ENCODE data around the gene ATP2C1.

GRCh38 chr3:130851277-130851676 lies 42.6 kb upstream of the ATP2C1 start:
- no peak for TF ChIP-seq POLR2A (IDR thresholded peaks at IDR 0.05; ENCODE audit: extremely low read depth, insufficient read length)
- no peak for TF ChIP-seq CTCF (IDR thresholded peaks at IDR 0.05; ENCODE audit: low read depth, low read length)
- TF ChIP-seq MAX (IDR thresholded peaks at IDR 0.05; ENCODE audit: low read depth, low read length), result no peak
- no peak for TF ChIP-seq MYC (IDR thresholded peaks at IDR 0.05; ENCODE audit: low read depth, low read length)

Data from NB4 (cell line).